Loucy (cell line): ENCODE measurements around the gene TMEM184A.

Experiments
- EZH2phosphoT487 ChIP-seq: fragments of 200-600 bp; IDR thresholded peaks from 2 replicates; pipeline ENCODE4 v1.6.1; 2018; ENCODE audit warnings: antibody characterized with exemption, mild to moderate bottlenecking, moderate library complexity, borderline replicate concordance
- TF ChIP-seq, protein P1 (sequence below): fragments of 200-600 bp; sonication (generic); conservative IDR thresholded peaks from 2 replicates; pipeline ENCODE4 v1.5.1; 2014; ENCODE audit warnings: mild to moderate bottlenecking, antibody characterized with exemption, low read length

DNA sequence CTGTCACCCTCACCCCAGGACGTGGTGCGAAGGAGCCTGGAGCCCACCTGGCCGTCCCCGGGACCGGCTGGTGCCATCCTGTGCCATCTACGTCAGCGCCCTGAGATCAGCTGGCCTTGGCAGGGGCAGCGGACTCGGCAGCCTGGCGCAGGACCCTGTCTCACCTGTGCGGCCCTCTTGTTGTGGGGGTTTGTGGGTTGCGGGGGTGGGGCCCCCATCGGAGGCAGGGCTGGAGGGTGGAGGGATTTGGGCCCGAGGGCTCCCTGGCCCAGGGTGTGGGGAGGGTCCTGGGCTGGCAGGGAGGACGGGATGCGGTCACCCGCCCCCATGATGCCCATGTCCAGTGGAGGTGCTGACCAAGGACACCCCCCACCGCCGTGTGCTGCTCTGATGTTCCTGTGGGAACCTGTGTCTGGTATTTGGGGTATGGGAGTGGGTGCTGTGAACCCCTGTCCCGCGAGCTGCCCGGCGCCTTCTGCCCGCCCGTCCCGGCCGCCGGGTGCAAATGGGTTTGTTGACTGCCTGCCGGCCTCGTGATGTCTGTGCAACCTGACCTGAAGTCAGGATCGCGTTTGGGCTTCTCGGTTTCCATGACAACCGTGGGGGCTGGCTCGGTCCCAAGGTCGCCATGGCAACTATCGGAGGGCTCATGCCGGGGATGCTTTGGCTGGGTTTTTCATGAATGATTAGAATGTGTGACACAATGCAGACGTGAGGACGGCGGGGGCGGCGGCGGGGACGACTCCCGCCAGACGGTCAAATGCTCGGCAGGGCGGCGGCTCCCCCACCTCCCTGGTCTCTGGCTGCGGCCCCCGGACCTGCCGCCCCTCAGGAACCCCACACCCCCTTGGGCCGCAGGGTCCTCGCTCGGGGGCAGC, 18.2 kb downstream of the TMEM184A start:
- TF ChIP-seq, protein P1, sequence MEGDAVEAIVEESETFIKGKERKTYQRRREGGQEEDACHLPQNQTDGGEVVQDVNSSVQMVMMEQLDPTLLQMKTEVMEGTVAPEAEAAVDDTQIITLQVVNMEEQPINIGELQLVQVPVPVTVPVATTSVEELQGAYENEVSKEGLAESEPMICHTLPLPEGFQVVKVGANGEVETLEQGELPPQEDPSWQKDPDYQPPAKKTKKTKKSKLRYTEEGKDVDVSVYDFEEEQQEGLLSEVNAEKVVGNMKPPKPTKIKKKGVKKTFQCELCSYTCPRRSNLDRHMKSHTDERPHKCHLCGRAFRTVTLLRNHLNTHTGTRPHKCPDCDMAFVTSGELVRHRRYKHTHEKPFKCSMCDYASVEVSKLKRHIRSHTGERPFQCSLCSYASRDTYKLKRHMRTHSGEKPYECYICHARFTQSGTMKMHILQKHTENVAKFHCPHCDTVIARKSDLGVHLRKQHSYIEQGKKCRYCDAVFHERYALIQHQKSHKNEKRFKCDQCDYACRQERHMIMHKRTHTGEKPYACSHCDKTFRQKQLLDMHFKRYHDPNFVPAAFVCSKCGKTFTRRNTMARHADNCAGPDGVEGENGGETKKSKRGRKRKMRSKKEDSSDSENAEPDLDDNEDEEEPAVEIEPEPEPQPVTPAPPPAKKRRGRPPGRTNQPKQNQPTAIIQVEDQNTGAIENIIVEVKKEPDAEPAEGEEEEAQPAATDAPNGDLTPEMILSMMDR = no peak
- no peak for TF ChIP-seq EZH2phosphoT487
